Upper lobe of left lung (tissue), 6 donors: ENCODE results near the gene MGMT. TPM values are rescaled to one million over a fixed set of nuclear protein-coding genes. Genes with fewer than 3 reads are reported as not detected.

Source experiments
- ATAC-seq, 2 donors: fragments of 200-7000 bp; cut with Tn5 transposase; one replicate each; pipeline ENCODE4 v1.9.1; 2022; ENCODE audit warnings: mild to moderate bottlenecking in 2 of 2, moderate library complexity in 2 of 2; ENCODE audit not compliant: low FRiP score in 2 of 2
- DNase-seq, 2 donors: peaks; one replicate each; pipeline ENCODE4 v3.0.0-alpha.2; 2019 to 2020
- H3K27ac ChIP-seq, 4 donors: fragments of 200-600 bp; sonication (generic); one replicate each; pipeline ENCODE4 v1.5.1; 2016 to 2019
- H3K27me3 ChIP-seq, 4 donors: fragments of 200-600 bp; sonication (generic); one replicate each; pipeline ENCODE4 v1.5.1; 2017 to 2019
- H3K36me3 ChIP-seq, 4 donors: fragments of 200-600 bp; sonication (generic); one replicate each; pipeline ENCODE4 v1.5.1; 2016 to 2019
- H3K4me1 ChIP-seq, 4 donors: fragments of 200-600 bp; sonication (generic); one replicate each; pipeline ENCODE4 v1.5.1; 2018 to 2019
- H3K4me3 ChIP-seq, 4 donors: fragments of 200-600 bp; sonication (generic); one replicate each; pipeline ENCODE4 v1.5.1; 2017 to 2019; ENCODE audit warnings: mild to moderate bottlenecking in 2 of 4, moderate library complexity in 1 of 4
- H3K9me3 ChIP-seq, 4 donors: fragments of 200-600 bp; sonication (generic); one replicate each; pipeline ENCODE4 v1.5.1; 2018 to 2019
- EP300 ChIP-seq, 4 donors: sonication (generic); formaldehyde crosslinking; IDR thresholded peaks; one replicate each; pipeline ENCODE4 v1.5.1; 2017; ENCODE audit warnings: antibody characterized with exemption in 4 of 4, control low read depth in 2 of 4
- POLR2A ChIP-seq, 4 donors: fragments of 450-650 bp; IDR thresholded peaks; one replicate each; pipeline ENCODE4 v1.5.1; 2016 to 2017; ENCODE audit warnings: antibody characterized with exemption in 4 of 4, mild to moderate bottlenecking in 2 of 4
- POLR2AphosphoS5 ChIP-seq, 2 donors: sonication (generic); formaldehyde crosslinking; IDR thresholded peaks; one replicate each; pipeline ENCODE4 v1.5.1; 2017; ENCODE audit warnings: antibody characterized with exemption in 2 of 2
- WGBS, 2 donors: methylation state at CpG; one replicate each; pipeline ENCODE4 v1.1.5; 2017 to 2018; 5-methylcytosine and 5-hydroxymethylcytosine counted together
- total RNA-seq, 6 donors: library from RNA; depleted of rRNA in 4 of 6; stranded (reverse); fragments of >200 nt in 4 of 6; gene quantifications; one replicate each; pipeline versions ENCODE4 v1.1.0 to v1.2.1, GENCODE V29; 2016 to 2021
- TF ChIP-seq, protein P1 (sequence below), 6 experiments: fragments of 450-650 bp in 4 of 6; fragments of 200-600 bp in 2 of 6; sonication (generic) in 2 of 6; IDR thresholded peaks; one replicate each; pipeline ENCODE4 v1.5.1; 2016 to 2019; ENCODE audit warnings: antibody characterized with exemption in 6 of 6
- donor health status: DM: no; HTN: no; CAD: no; lungs with moderate emphysema.
- donor health status: DM: no; HTN: yes; CAD: no; lungs with severe emphysema.

Gene MGMT
- total RNA-seq, 6 donors from 2014 or later: 20.9 to 44.0 (median 29.6) TPM

DNA sequence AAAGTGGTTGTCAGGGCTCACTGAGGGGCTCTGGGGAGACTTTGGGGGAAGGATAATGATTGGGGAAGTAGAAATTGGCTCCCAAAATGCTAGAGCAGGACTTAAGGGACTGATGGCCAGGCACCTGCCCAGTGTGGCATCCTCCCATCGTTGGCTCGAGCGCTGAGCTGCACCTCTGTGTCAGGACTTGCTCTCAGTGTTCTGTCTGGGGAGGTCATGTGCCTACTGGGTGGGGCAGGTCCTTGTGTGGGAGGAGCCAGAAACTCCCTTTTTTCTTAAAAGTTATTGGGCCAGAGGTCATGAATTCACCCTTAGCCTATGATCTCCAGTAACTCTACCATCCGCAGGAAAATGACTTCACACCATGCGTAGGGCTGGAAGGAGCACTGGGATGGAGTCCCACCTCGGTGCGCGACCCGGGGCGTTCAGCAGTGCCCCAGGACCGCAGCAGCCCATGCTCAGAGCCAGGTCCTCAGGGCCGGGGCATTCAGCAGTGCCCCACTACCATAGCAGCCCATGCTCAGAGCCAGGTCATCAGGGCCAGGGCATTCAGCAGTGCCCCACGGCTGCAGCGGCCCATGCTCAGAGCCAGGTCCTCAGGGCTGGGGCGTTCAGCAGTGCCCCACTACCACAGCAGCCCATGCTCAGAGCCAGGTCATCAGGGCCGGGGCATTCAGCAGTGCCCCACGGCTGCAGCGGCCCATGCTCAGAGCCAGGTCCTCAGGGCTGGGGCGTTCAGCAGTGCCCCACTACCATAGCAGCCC, 275.1 kb downstream of the MGMT start:
- no peak for TF ChIP-seq POLR2A (IDR thresholded peaks at IDR 0.05)
- TF ChIP-seq, protein P1, sequence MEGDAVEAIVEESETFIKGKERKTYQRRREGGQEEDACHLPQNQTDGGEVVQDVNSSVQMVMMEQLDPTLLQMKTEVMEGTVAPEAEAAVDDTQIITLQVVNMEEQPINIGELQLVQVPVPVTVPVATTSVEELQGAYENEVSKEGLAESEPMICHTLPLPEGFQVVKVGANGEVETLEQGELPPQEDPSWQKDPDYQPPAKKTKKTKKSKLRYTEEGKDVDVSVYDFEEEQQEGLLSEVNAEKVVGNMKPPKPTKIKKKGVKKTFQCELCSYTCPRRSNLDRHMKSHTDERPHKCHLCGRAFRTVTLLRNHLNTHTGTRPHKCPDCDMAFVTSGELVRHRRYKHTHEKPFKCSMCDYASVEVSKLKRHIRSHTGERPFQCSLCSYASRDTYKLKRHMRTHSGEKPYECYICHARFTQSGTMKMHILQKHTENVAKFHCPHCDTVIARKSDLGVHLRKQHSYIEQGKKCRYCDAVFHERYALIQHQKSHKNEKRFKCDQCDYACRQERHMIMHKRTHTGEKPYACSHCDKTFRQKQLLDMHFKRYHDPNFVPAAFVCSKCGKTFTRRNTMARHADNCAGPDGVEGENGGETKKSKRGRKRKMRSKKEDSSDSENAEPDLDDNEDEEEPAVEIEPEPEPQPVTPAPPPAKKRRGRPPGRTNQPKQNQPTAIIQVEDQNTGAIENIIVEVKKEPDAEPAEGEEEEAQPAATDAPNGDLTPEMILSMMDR (IDR thresholded peaks at IDR 0.05): no peak
- TF ChIP-seq POLR2AphosphoS5 (IDR thresholded peaks at IDR 0.05): no peak
- TF ChIP-seq EP300 (IDR thresholded peaks at IDR 0.05): no peak
- peak in 1 of 2 donors; percentile 64 for DNase-seq
- no peaks in the 10 kb centered on the region for H3K4me1 ChIP-seq
- H3K27ac ChIP-seq: no peak overlapping the region
- ATAC-seq: no peak
- no peaks in the 10 kb centered on the region for H3K27me3 ChIP-seq
- no peaks in the 10 kb centered on the region for H3K9me3 ChIP-seq
- 91 to 97% methylated on average over 13 to 18 of the region's 19 CpGs for WGBS, 2 donors
- no peak overlapping the region for H3K4me3 ChIP-seq
- H3K36me3 ChIP-seq: no peaks in the 10 kb centered on the region

DNA sequence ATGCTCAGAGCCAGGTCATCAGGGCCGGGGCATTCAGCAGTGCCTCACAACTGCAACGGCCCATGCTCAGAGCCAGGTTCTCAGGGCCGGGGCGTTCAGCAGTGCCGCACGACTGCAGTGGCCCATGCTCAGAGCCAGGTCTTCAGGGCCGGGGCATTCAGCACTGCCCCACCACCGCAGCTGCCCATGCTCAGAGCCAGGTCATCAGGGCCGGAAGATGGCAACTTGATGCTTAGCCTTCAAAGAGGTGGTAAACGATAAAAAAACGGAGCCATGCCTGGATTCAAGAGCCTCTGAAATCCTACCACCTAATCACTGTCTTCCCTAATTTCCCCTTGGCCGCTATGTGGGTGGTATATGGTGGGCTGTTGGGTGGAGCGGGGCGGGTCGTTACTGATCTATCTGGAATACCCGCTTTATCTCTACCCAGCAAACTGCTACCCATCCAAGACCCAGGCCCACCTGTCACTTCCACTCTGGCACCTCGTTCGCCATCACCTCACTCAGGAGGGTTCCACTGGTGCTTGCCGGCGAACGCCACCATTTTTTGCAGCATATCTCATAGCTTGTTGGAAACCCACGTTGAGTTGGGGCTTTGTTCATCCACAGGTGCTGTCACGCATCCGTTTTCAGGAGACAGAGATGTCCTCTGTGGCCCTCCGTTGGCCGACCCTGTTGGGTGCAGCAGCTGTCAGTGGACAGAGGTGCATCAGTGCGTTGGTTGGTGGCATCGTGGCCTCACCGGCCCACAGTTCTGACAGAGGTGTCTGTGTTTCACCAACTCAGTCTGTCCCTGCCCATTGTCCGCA, 275.9 kb downstream of the MGMT start:
- Histone ChIP-seq H3K9me3 (peaks cover 0 to 5% (median 4%) of the 10 kb centered on the region in 4 donors), H3K27ac (no peak overlapping the region), H3K4me1 (no peaks in the 10 kb centered on the region), H3K4me3 (no peak overlapping the region), H3K36me3 (no peaks in the 10 kb centered on the region), H3K27me3 (no peaks in the 10 kb centered on the region)
- ATAC-seq (no peak), DNase-seq (peak in 1 of 2 donors; percentile 4)
- TF ChIP-seq EP300 (IDR thresholded peaks at IDR 0.05) (no peak), POLR2A (IDR thresholded peaks at IDR 0.05) (no peak), POLR2AphosphoS5 (IDR thresholded peaks at IDR 0.05) (no peak)
- TF ChIP-seq, protein P1 (IDR thresholded peaks at IDR 0.05): no peak
- 93 to 95% methylated on average over 23 to 24 of the region's 30 CpGs for WGBS, 2 donors

DNA sequence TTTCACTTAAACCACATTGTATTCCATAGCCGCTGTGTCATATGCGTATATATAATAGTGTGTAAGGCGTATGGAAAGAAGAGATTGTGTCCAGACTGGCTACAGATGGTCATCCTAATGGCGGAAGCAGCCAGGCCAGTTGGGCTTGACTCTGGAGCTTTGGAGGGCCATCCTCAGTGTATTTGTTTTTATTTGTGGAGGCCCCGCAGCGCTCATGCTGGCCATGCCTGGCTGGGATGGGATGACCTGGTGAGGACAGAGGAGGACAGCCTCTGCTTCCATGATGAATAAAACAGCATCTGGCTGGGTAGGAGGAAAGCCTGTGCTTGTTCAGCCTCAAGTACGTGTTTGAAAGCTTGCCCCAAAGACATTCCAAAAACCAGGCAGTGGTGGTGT, 276.7 kb downstream of the MGMT start:
- H3K36me3 ChIP-seq: no peaks in the 10 kb centered on the region
- no peak overlapping the region for H3K4me3 ChIP-seq
- WGBS, 2 donors: 96 to 100% methylated on average over 4 to 7 of the region's 7 CpGs
- H3K9me3 ChIP-seq: peaks cover 4 to 13% (median 10%) of the 10 kb centered on the region in 4 donors
- H3K27ac ChIP-seq: no peak overlapping the region
- ATAC-seq (no peak), DNase-seq (no peak)
- no peaks in the 10 kb centered on the region for H3K27me3 ChIP-seq
- TF ChIP-seq POLR2A (IDR thresholded peaks at IDR 0.05): no peak
- TF ChIP-seq, protein P1 (IDR thresholded peaks at IDR 0.05): no peak
- no peak for TF ChIP-seq EP300 (IDR thresholded peaks at IDR 0.05)
- TF ChIP-seq POLR2AphosphoS5 (IDR thresholded peaks at IDR 0.05): no peak
- H3K4me1 ChIP-seq: no peaks in the 10 kb centered on the region

DNA sequence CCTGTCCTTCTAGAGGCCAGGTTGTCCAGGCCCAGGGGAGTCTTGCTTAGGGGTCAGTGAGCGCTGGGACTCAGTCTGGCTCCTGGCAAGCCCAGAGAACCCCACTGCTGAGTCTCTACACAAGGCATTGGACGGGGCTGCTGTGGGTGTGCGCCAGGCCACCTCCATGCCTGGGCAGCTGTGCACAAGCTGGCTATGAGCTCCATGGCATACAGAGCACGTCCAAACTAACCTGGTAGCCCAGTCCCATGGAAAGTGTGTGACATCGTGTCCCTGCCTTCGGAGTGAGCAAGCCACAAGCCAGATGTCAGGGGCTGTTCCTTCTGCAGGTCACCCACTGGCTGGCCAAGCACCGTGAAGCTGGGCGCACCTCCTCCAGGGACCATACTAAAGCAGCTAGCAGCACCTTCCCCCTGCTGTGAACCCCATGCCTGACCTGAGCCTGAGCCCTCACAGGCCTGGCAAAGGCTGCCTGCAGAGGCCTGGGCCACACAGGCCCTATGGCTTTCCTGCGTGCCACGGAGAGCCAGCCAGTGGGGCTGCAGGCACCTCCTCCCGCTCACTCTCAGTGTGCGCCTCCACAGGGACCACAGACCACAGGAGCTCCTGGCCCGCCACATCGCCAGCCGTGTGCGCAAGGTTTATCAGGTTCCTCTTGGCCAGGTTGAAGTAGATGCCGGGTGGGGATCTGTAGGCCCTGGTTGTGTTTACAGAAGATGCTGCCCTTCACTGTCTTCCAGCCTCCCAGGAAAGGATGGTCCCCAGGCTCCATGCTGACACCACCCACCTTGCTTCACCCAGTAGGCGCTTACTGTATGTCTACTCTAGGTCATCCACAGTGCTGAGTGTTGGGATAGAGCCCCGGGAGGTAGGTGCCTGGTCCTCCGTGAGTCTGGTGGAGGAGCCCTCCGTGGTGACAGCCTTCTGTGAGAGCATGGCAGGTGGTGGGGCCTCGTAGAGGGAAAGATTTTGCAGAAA, 277.4 kb downstream of the MGMT start:
- ATAC-seq (peak; percentile 25 to 38), DNase-seq (peak in 1 of 2 donors; percentile 49)
- no peak overlapping the region for H3K4me3 ChIP-seq
- H3K27me3 ChIP-seq: no peaks in the 10 kb centered on the region
- no peak for TF ChIP-seq POLR2A (IDR thresholded peaks at IDR 0.05)
- TF ChIP-seq EP300 (IDR thresholded peaks at IDR 0.05): no peak
- TF ChIP-seq, protein P1 (IDR thresholded peaks at IDR 0.05): no peak
- no peak for TF ChIP-seq POLR2AphosphoS5 (IDR thresholded peaks at IDR 0.05)
- no peaks in the 10 kb centered on the region for H3K36me3 ChIP-seq
- H3K27ac ChIP-seq: no peak overlapping the region
- WGBS, 2 donors: 96 to 100% methylated on average over 4 to 22 of the region's 22 CpGs
- H3K9me3 ChIP-seq: peaks cover 10 to 19% (median 17%) of the 10 kb centered on the region in 4 donors
- no peaks in the 10 kb centered on the region for H3K4me1 ChIP-seq
